Measurements from ENCODE around the gene RAPGEF2. TPM values are rescaled to one million over a fixed set of nuclear protein-coding genes. Genes with fewer than 3 reads are reported as not detected.
A peak's percentile ranks its signal among the peaks of the same experiment; 100 is the strongest.

RAPGEF2 gene
- total and polyA plus RNA-seq, 2 of the 8 experiments (the other 6 are each of a cell fraction or from before 2014, with no cell fraction given) = 24.4 to 48.6 TPM

- no peak overlapping the region for H4K91ac ChIP-seq (replicated peaks; ENCODE audit: insufficient read length, low read length)
- no peak overlapping the region for H4K8ac ChIP-seq (ENCODE audit: extremely low read depth, insufficient read depth, low read length)
- 21% methylated on average over 1 of the region's 1 CpG; no CpG with 5 or more reads in 1 of the 2 experiments for WGBS, 2 experiments (ENCODE audit: extremely low coverage in 1 of 2, insufficient coverage in 1 of 2, insufficient read length in 1 of 2, insufficient replicate concordance in 2 of 2, low coverage in 1 of 2, low lambda C conversion rate in 2 of 2, missing lambda C conversion rate in 1 of 2)
- CTCF ChIA-PET (ENCODE audit: partially characterized antibody) = interaction anchor here (1.2 to 2.4 kb wide), 3 partner anchors 20 to 241 kb away, joined by 4 to 6 read pairs (median 4); no protein-coding TSS in a partner anchor
- H3K18ac ChIP-seq (ENCODE audit: extremely low read depth, low read length) = no peak overlapping the region
- no peak overlapping the region for H3K4me2 ChIP-seq (ENCODE audit: insufficient read depth in 1 of 2, low read depth in 2 of 2, low read length in 2 of 2)
- DNase-seq (ENCODE audit: low read depth in 1 of 2, low spot score in 2 of 2) (no peak), FAIRE-seq (no peak)
- no peak overlapping the region for H3K4ac ChIP-seq (replicated peaks; ENCODE audit: insufficient read length, low read depth, low read length)
- H3K4me3 ChIP-seq (ENCODE audit: extremely low read depth in 1 of 4, insufficient read depth in 2 of 4, low read depth in 3 of 4, low read length in 4 of 4) = no peak overlapping the region
- H3K9ac ChIP-seq (replicated peaks in 1 of 4; ENCODE audit: extremely low read depth in 1 of 4, low read depth in 3 of 4, low read length in 3 of 4) = no peak overlapping the region
- H2AFZ ChIP-seq (ENCODE audit: low read length) = peak overlapping the region; percentile 42; the same call in 1 of the 2 replicates
- POLR2A ChIA-PET (ENCODE audit: partially characterized antibody) = no interaction called here
- no peak overlapping the region for H3K14ac ChIP-seq (ENCODE audit: insufficient read length)
- H3K36me3 ChIP-seq (ENCODE audit: control insufficient read depth in 2 of 4, insufficient read depth in 4 of 4, low read length in 3 of 4) = no peaks in the 10 kb centered on the region
- peaks cover 4% of the 10 kb centered on the region; the same call in 1 of the 2 replicates for H3K23me2 ChIP-seq (ENCODE audit: low read depth, low read length)
- no peak overlapping the region for H2AK5ac ChIP-seq (ENCODE audit: low read depth, low read length)
- no peaks in the 10 kb centered on the region for H3K79me1 ChIP-seq (ENCODE audit: low read depth, low read length)
- no peak overlapping the region for H2BK20ac ChIP-seq (ENCODE audit: low read length)
- H3K56ac ChIP-seq (replicated peaks; ENCODE audit: insufficient read length, low read depth, low read length) = no peak overlapping the region
- peaks cover 3 to 7% (median 4%) of the 10 kb centered on the region in 4 experiments; a peak in 4 of 7 replicates for H3K4me1 ChIP-seq (replicated peaks in 1 of 4; ENCODE audit: control insufficient read depth in 3 of 4, insufficient read depth in 4 of 4, low read length in 3 of 4)
- no peak overlapping the region for H3K27ac ChIP-seq (ENCODE audit: low read depth, low read length)
- H2BK15ac ChIP-seq (ENCODE audit: low read length) = no peak overlapping the region
- no peak overlapping the region for H4K5ac ChIP-seq (ENCODE audit: insufficient read length, low read depth, low read length)
- no peak overlapping the region; the same call in 1 of the 2 replicates for H2BK5ac ChIP-seq (ENCODE audit: low read depth, low read length)
- no peaks in the 10 kb centered on the region for H4K20me1 ChIP-seq (replicated peaks in 1 of 2; ENCODE audit: control insufficient read depth in 1 of 2, insufficient read depth in 2 of 2, low read length in 2 of 2)
- no peak overlapping the region for H2BK12ac ChIP-seq (ENCODE audit: low read depth, low read length)
- no peak overlapping the region for H3K23ac ChIP-seq (ENCODE audit: insufficient read length)
- H3K79me2 ChIP-seq (ENCODE audit: control insufficient read depth in 1 of 2, insufficient read depth in 2 of 2, low read length in 2 of 2) = no peaks in the 10 kb centered on the region
- 0 out of 7 replicates have a peak, but pooled peaks cover 0 to 11% (median 0%) of the 10 kb centered on the region in 4 experiments for H3K27me3 ChIP-seq (replicated peaks in 1 of 4; ENCODE audit: control insufficient read depth in 3 of 4, extremely low read depth in 1 of 4, insufficient read depth in 3 of 4, low read length in 3 of 4)
- no peak overlapping the region for H2BK120ac ChIP-seq (replicated peaks; ENCODE audit: low read depth, low read length)
- no peaks in the 10 kb centered on the region for H3K9me3 ChIP-seq (ENCODE audit: insufficient read depth in 2 of 2, low read depth in 1 of 2, low read length in 1 of 2)
- TF ChIP-seq CEBPB (IDR thresholded peaks at IDR 0.05; ENCODE audit: low read depth, low read length) (no peak), GABPA (IDR thresholded peaks at IDR 0.05; ENCODE audit: borderline replicate concordance, insufficient read depth, low read length) (no peak), CBX8 (IDR thresholded peaks at IDR 0.05; ENCODE audit: borderline replicate concordance, low read depth, low read length) (no peak), RXRA (IDR thresholded peaks at IDR 0.05; ENCODE audit: insufficient read depth, low read depth, low read length) (no peak), SP4 (IDR thresholded peaks at IDR 0.05; ENCODE audit: low read length) (no peak), TAF7 (optimal IDR thresholded peaks at IDR 0.05; ENCODE audit: borderline replicate concordance, low read depth, low read length) (no peak), POLR2A (IDR thresholded peaks at IDR 0.05; ENCODE audit: control extremely low read depth in 1 of 2, low read depth in 2 of 2, low read length in 2 of 2) (no peak), NANOG (IDR thresholded peaks at IDR 0.05; ENCODE audit: insufficient read depth, low read depth, low read length, poor library complexity, severe bottlenecking) (no peak), JUND (IDR thresholded peaks at IDR 0.05; ENCODE audit: low read length) (no peak)
Observed at GRCh38 chr4:159097785-159098184, 5.1 kb upstream of the RAPGEF2 start.

Measured in H1 (cell line).